GM15510 (cell line): Measurements from ENCODE around the gene CDH11.

Experiments used
- POLR2A ChIP-seq: IDR thresholded peaks from 3 replicates; pipeline ENCODE4 v1.6.1; 2011; ENCODE audit warnings: borderline replicate concordance; ENCODE audit not compliant: insufficient read length; ENCODE audit errors: extremely low read depth

The CDH11 gene

DNA sequence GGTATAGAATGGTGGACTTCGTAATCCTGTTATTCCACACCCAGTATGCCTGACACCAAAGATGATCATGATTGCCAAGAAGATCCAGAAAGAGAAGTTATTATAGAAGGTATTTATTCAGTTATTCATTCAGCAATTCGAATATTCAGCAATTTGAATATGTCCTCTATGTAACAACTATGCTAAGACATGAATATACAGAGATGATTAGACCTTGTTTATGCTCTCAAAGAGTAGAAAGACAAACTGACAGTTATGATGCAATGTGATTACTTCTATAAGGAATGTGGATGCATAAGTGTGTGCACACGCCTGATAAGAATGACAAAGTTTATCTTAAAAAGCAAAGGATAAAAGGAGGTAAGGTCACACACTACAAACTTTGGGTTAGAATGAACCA lies 218.1 kb downstream of the CDH11 start:
- TF ChIP-seq POLR2A: no peak

DNA sequence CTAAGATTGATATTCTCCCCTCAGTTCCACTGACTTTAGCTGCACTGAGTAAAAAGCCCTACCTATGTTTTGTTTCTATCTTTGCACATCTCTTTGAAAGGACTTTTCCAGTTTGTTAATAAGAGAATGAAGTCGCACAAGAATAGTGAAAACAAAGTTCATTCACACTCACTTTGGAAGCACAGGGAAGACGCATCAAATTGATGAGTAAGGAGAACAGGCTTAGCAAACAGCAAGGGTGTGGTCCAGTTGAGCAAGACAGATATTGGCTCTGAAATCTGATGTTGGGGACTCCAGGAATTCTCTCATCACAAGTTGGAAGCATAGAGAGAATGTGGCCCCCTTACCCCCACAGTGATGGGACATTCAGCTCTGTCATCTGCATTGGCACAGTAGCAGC lies 221.3 kb downstream of the CDH11 start:
- TF ChIP-seq POLR2A: no peak

DNA sequence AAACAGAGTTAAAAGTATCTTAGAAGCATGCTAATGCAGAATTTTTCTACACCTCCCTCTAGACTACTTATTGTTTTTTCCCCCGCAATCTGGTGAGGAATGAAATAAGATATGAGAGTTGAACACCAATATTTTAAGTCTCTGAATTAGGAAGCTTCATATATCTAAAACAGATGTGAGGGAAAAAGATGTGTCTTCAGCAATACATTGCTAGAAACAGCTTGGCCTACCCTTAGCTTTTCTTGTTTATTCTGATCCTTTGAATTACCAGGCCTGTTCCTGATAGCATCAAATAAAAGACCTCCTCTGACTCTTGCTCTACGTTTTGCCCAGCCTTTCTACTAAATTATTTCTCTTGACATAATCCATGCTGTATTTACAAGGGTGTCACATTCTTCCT lies 221.8 kb downstream of the CDH11 start:
- TF ChIP-seq POLR2A: no peak

DNA sequence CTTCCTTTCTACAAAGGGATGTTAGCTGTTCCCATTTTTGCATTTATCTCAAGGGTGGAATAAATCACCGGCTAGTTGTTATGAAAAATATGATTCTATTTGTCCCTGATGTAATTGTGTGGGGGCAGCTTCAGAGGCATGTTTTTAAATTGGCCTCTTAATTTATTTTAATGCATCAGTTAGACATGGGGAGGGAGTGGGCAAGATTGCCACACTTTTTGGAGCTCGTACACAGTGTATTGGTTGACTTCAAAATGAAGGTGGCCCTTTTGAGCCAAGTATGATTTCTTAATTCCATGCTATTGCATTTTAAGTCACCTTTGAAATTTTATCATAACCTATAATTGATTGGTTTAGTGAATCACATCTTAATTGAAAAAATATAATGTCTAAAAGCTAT lies 223.7 kb downstream of the CDH11 start:
- TF ChIP-seq POLR2A: no peak
